DMS79 (cell line): ENCODE data around the gene NEUROD1.
A peak's percentile ranks its signal among the peaks of the same experiment; 100 is the strongest.

Source experiments
- DNase-seq: peaks from one replicate; lab custom pipeline; 2025; lab: John Stamatoyannopoulos, UW

The NEUROD1 gene

DNA sequence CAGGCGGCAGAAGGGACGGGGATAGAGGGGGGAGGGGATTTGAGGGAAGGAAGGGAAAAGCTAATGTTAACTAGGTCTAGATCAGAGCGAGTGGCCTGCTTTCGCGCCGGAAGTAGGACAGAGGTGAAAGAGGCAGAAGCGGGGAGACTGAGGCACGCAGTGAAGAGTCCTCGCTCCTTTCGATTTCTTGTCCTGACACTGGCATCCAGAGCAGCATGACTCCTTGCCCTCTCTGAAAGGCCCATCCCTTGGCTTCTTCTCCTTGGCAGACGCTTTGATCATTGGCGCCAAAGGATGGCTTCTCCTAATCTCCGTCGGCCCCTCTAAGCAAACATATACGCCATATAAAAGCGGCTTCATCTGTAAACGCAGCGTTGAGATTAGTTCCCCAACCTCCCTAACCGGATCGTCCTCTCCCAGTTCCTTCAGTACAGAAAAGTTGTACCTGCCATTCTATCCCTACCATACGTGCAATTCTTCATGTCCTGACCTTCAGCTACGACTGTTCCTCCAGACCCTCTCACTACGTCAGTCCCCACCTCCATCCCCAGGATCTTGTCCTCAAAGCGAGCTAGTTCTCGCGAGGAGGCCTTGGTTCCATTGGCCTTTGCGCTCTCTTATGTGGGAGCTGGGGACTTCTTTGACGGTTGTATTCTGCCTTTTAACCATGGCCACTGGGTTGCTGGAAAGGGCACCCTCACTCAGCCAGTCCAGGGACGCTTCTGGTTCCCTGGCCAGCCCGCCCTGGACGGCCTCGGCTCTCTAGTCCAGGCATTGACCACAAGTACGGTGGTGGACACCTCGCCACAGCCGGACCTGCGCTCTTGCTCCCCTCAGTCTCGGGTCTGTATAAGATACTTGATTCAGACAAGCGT lies 857 bp upstream of the NEUROD1 start:
- no peak for DNase-seq

GRCh38 chr2:181679544-181679979 lies 755 bp downstream of the NEUROD1 start:
- no peak for DNase-seq

DNA sequence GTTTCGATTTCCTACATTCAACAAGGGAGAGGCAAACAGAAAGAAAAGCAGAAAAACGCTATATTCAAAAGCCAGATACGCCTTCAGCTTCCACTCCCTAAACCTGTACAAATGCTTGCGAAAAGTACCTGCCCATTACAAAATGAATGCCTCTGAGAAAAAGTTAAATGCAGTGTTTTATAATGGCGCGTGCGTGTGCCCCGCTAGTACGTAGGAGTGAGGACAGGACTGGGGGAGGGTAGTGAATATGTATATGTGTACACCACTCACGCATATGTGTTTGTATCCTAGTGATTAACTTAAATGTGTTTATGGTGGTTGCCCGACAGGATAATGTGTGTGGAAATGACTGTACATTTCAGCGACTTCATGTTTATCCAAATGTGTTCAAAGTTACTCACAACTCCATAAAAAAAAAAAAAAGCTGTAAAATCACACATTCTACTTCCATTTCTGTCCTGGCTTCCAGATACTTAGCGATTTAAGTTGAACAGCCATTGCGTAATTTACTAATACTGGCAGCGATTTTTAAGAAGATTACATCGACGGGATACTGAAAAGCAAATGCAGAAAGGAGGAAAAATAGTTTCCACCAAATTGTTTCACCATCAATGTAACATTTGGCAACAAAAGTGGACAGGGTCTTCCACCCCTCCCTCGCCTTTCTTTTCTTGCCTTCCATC lies 1.3 kb downstream of the NEUROD1 start:
- no peak for DNase-seq

GRCh38 chr2:181677912-181678586 lies 2.3 kb downstream of the NEUROD1 start:
- no peak for DNase-seq

DNA sequence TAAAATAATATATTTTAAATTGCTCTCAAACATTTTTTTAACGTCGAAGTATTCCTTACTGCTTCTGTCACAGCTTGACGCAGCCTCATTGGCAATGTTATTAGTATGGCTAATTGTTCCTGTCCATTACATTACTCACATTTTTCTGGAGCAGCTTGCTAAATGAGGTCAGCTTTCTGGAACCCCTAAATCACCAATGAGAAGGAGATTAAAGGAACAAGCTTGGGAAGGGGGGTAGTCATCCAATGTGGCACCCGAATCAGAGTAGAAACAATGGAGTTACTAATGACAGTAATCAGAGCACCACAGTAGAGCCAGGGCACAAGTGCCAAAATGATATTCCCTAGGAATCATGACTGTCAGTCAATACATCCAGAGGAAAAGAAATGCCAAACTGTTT lies 5.1 kb downstream of the NEUROD1 start:
- DNase-seq, result no peak

GRCh38 chr2:181674461-181674860 lies 5.9 kb downstream of the NEUROD1 start:
- DNase-seq, result no peak

DNA sequence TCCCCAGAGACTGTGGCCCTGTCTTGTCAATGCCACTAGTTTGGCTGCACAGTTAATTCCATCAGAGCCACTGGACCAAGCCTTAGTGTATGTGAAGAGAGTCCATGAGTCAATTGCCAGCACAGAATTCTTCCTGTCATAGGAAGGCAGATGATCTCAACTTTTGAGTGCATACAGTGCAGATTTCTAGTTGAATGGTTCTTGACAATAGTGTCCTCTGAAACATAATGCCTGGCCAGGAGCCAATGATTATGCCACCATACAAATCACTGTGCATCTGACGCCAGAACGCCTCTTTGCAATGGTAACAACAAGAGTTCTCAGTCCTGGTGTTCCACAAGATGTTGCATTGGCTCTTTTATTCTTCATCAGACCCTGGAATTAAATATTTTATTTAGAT lies 7.1 kb downstream of the NEUROD1 start:
- DNase-seq, result no peak

GRCh38 chr2:181672255-181673008 lies 7.9 kb downstream of the NEUROD1 start:
- DNase-seq, result no peak

GRCh38 chr2:181670632-181671031 lies 9.7 kb downstream of the NEUROD1 start:
- no peak for DNase-seq

- DNase-seq, result no peak
These were observed 13.1 kb downstream of the NEUROD1 start for GRCh38 chr2:181667234-181667633.

DNA sequence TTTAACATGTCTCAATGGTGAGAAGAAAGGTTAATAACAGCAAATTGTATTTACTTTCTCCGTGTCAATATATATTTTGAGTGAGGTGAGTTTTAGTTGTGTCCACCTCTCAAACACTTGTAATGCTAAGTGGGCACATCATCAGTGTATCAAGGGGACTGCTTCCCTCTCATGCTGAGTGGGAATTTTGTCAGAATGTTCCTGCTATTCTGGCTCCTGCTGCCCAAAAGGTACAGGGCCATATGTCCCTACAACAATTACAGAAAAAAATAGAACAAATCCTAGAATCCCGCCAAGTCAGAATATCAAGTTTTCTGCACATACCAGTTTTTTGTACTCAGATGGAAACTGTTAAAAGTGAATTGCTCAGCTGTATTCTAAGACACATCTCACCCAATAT lies 18.0 kb downstream of the NEUROD1 start:
- DNase-seq, result no peak

DNA sequence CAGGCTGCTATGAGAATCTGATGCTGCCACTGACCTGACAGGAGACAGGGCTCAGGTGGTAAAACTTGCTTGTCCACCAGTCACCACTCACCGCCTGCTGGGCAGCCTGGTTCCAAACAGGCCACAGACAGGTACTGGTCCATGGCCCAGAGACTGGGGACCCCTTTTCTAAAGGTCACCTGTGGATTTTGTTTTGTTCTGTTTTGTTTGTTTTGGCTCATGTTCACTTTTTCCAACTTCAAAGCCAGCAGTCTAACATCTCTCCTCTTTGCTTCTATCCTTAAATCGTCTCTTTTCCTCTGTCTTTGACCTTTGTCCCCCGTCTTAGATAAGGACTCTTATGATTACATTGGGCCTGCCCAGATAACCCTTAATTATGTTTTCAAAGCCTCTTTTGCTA lies 20.1 kb downstream of the NEUROD1 start:
- no peak for DNase-seq

GRCh38 chr2:181658444-181658843 lies 21.9 kb downstream of the NEUROD1 start:
- no peak for DNase-seq

- DNase-seq, result no peak
These were observed 22.9 kb downstream of the NEUROD1 start for GRCh38 chr2:181657379-181657778.

- peak; percentile 27 for DNase-seq
These were observed 23.6 kb downstream of the NEUROD1 start, which contains the start of gene CERKL for GRCh38 chr2:181656450-181657291. CERKL (minus strand) TSS chr2:181657105; CDS start chr2:181657006, 99 bp downstream.

DNA sequence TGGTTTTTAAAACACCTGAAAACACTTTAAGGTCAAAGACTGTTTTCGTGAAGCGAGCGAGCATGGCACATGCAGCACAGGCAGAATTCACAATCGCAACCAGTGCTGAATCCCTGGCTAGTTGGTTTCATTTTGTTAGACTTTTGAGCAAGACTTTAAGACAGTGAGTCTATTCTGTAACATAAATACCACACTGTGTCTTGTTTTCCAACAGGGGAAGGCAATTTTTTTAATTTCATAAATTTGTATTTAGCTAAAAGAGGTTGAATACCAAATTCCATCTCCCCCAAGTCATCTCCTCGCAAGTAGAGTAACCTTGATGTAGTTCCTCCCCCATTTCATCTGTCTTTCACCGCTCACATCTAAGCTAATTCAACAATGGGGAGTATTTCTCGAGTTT lies 24.8 kb downstream of the NEUROD1 start:
- no peak for DNase-seq

DNA sequence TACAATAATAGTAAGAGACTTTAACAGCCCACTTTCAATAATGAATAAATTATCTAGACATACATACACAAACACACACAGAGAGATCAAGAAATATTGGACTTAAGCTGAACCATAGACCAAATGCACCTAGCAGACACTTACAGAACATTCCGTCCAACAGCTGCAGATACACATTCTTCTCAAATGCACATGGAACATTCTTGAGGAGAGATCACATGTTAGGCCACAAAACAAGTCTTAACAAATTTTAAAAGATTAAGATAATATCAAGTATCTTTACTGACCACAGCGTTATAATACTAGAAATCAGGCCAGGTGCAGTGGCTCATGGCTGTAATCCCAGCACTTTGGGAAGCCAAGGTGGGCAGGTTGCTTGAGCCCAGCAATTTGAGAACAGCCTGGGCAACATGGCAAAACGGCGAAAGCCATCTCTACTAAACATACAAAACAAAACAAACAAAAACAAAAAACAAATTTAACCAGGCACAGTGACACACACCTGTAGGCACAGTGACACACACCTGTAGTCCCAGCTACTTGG lies 30.8 kb downstream of the NEUROD1 start:
- no peak for DNase-seq

GRCh38 chr2:181648478-181649155 lies 31.7 kb downstream of the NEUROD1 start:
- DNase-seq, result no peak

DNA sequence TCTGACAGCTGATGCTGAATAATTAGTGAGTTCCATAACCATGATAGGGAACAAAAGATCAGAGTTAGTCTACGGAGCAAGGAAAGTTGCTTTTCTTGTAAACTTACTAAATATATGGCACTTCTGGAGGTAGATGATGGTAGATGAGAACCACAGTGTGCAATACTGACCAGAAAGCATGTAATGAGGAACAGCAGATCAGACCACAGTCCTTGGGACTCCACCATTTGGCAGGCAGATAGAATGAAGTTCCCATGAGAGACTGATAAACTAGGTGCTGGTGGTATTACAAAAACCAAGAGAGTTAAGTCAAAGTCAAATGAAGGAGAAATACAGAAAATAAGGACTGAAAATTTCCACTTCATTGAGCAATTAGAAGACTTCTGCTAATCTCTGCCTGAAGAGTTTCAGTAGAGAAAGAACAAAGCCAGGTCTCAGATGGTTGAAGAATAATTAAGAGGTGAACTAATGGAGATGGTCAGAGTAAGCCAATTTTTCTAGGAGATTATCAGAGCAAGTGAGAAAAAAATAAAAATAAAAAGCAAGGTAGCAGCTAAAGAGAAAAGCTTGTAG lies 33.8 kb downstream of the NEUROD1 start:
- DNase-seq, result no peak

GRCh38 chr2:181643151-181643550 lies 37.2 kb downstream of the NEUROD1 start:
- DNase-seq, result no peak
